ENCODE results near the gene CUX1.
"Not testable (repeated sequence)": the region's sequence is repeated elsewhere in the genome, so short reads cannot be mapped to it uniquely, and the experiment has no call there.

CUX1 gene

GRCh38 chr7:101814081-101814990 is 3.1 kb upstream of the CUX1 start:
- H3K4me1 Mint-ChIP-seq (ENCODE audit: low read depth), result peaks cover 23% of the 10 kb centered on the region
- peak overlapping the region; percentile 92 for H3K27ac Mint-ChIP-seq
- no peaks in the 10 kb centered on the region for H3K36me3 Mint-ChIP-seq
- H3K9me3 Mint-ChIP-seq (ENCODE audit: low read depth), result no peaks in the 10 kb centered on the region
- no peaks in the 10 kb centered on the region for H3K27me3 Mint-ChIP-seq
- peak overlapping the region; percentile 95 for H3K4me3 Mint-ChIP-seq

GRCh38 chr7:101814991-101815825 is 2.2 kb upstream of the CUX1 start:
- no peaks in the 10 kb centered on the region for H3K36me3 Mint-ChIP-seq
- no peaks in the 10 kb centered on the region for H3K9me3 Mint-ChIP-seq (ENCODE audit: low read depth)
- H3K27ac Mint-ChIP-seq, result peak overlapping the region; percentile 92
- H3K4me1 Mint-ChIP-seq (ENCODE audit: low read depth), result peaks cover 26% of the 10 kb centered on the region
- H3K27me3 Mint-ChIP-seq, result no peaks in the 10 kb centered on the region
- peak overlapping the region; percentile 95 for H3K4me3 Mint-ChIP-seq

- Mint-ChIP-seq H3K27ac (no peak overlapping the region), H3K4me3 (peak overlapping the region; percentile 81), H3K36me3 (no peaks in the 10 kb centered on the region), H3K27me3 (no peaks in the 10 kb centered on the region), H3K4me1 (ENCODE audit: low read depth) (peaks cover 29% of the 10 kb centered on the region), H3K9me3 (ENCODE audit: low read depth) (no peaks in the 10 kb centered on the region)
Observed at GRCh38 chr7:101815826-101816594, 1.4 kb upstream of the CUX1 start.

- Mint-ChIP-seq H3K36me3 (no peaks in the 10 kb centered on the region), H3K4me3 (no peak overlapping the region), H3K27ac (no peak overlapping the region), H3K27me3 (no peaks in the 10 kb centered on the region), H3K4me1 (ENCODE audit: low read depth) (peaks cover 29% of the 10 kb centered on the region), H3K9me3 (ENCODE audit: low read depth) (no peaks in the 10 kb centered on the region)
Observed at GRCh38 chr7:101816595-101817470, 593 bp upstream of the CUX1 start.

GRCh38 chr7:101818287-101819071 is 1.1 kb downstream of the CUX1 start:
- Mint-ChIP-seq H3K27ac (no peak overlapping the region), H3K27me3 (no peaks in the 10 kb centered on the region), H3K9me3 (ENCODE audit: low read depth) (no peaks in the 10 kb centered on the region), H3K4me1 (ENCODE audit: low read depth) (peaks cover 32% of the 10 kb centered on the region), H3K4me3 (peak overlapping the region; percentile 84), H3K36me3 (no peaks in the 10 kb centered on the region)

- Mint-ChIP-seq H3K4me3 (no peak overlapping the region), H3K36me3 (no peaks in the 10 kb centered on the region), H3K9me3 (ENCODE audit: low read depth) (no peaks in the 10 kb centered on the region), H3K27ac (no peak overlapping the region), H3K4me1 (ENCODE audit: low read depth) (peaks cover 29% of the 10 kb centered on the region), H3K27me3 (no peaks in the 10 kb centered on the region)
Observed at GRCh38 chr7:101819183-101819582, 1.8 kb downstream of the CUX1 start.

- Mint-ChIP-seq H3K9me3 (ENCODE audit: low read depth) (no peaks in the 10 kb centered on the region), H3K4me3 (no peak overlapping the region), H3K36me3 (peaks cover 1% of the 10 kb centered on the region), H3K27ac (no peak overlapping the region), H3K4me1 (ENCODE audit: low read depth) (peaks cover 31% of the 10 kb centered on the region), H3K27me3 (no peaks in the 10 kb centered on the region)
Observed at GRCh38 chr7:101819913-101820522, 2.6 kb downstream of the CUX1 start.

GRCh38 chr7:101820703-101821102 is 3.3 kb downstream of the CUX1 start:
- Mint-ChIP-seq H3K27me3 (no peaks in the 10 kb centered on the region), H3K27ac (no peak overlapping the region), H3K4me1 (ENCODE audit: low read depth) (peaks cover 33% of the 10 kb centered on the region), H3K9me3 (ENCODE audit: low read depth) (no peaks in the 10 kb centered on the region), H3K4me3 (no peak overlapping the region), H3K36me3 (peaks cover 3% of the 10 kb centered on the region)

- not testable (repeated sequence) for H3K36me3 Mint-ChIP-seq; H3K9me3 Mint-ChIP-seq (ENCODE audit: low read depth); H3K27me3 Mint-ChIP-seq; H3K4me3 Mint-ChIP-seq; H3K27ac Mint-ChIP-seq
- peaks cover 41% of the 10 kb centered on the region for H3K4me1 Mint-ChIP-seq (ENCODE audit: low read depth)
Observed at GRCh38 chr7:101822632-101823031, 5.2 kb downstream of the CUX1 start.

GRCh38 chr7:101823096-101823495 is 5.7 kb downstream of the CUX1 start:
- Mint-ChIP-seq H3K4me1 (ENCODE audit: low read depth) (peaks cover 38% of the 10 kb centered on the region), H3K27ac (no peak overlapping the region), H3K4me3 (no peak overlapping the region), H3K9me3 (ENCODE audit: low read depth) (no peaks in the 10 kb centered on the region), H3K36me3 (peaks cover 5% of the 10 kb centered on the region), H3K27me3 (no peaks in the 10 kb centered on the region)

- no peak overlapping the region for H3K4me3 Mint-ChIP-seq
- H3K4me1 Mint-ChIP-seq (ENCODE audit: low read depth), result peaks cover 33% of the 10 kb centered on the region
- H3K36me3 Mint-ChIP-seq, result peaks cover 5% of the 10 kb centered on the region
- H3K27me3 Mint-ChIP-seq, result no peaks in the 10 kb centered on the region
- no peak overlapping the region for H3K27ac Mint-ChIP-seq
- no peaks in the 10 kb centered on the region for H3K9me3 Mint-ChIP-seq (ENCODE audit: low read depth)
Observed at GRCh38 chr7:101823596-101823995, 6.2 kb downstream of the CUX1 start.

GRCh38 chr7:101824440-101824839 is 7.0 kb downstream of the CUX1 start:
- H3K4me1 Mint-ChIP-seq (ENCODE audit: low read depth), result peaks cover 32% of the 10 kb centered on the region

More at GRCh38 chr7:101824440-101824839, 7.0 kb downstream of the CUX1 start:
- no peak overlapping the region for H3K4me3 Mint-ChIP-seq
- H3K9me3 Mint-ChIP-seq (ENCODE audit: low read depth), result no peaks in the 10 kb centered on the region
- H3K36me3 Mint-ChIP-seq, result peaks cover 5% of the 10 kb centered on the region
- H3K27me3 Mint-ChIP-seq, result no peaks in the 10 kb centered on the region
- no peak overlapping the region for H3K27ac Mint-ChIP-seq

Measured in activated naive CD8-positive, alpha-beta T cell (primary cell).